Measurements from ENCODE around the gene SNX13.
"Not testable (repeated sequence)": the region's sequence is repeated elsewhere in the genome, so short reads cannot be mapped to it uniquely, and the experiment has no call there.

The SNX13 gene

DNA sequence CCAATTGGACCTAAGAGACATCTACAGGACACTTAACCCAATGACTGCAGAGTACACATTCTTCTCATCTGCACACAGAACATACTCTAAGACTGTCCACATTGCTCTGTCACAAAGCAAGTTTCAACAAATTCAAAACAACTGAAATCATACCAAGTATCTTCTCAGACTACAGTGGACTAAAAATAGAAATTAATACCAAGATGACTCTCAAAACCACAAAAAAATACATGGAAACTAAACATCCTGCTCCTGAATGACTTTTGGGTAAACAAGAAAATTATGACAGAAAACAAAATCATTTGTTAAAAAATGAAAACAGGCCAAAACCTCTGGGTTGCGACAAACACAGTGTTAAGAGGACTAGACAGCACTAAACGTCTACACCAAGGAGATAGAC is 24.5 kb downstream of the SNX13 start:
- Histone ChIP-seq H3K4me3 (ENCODE audit: low read depth in 1 of 5, low read length in 5 of 5) (no peak overlapping the region), H3K27me3 (ENCODE audit: control insufficient read depth in 5 of 5, insufficient read depth in 4 of 5, low read length in 5 of 5) (no peaks in the 10 kb centered on the region), H3K9ac (ENCODE audit: low read length in 5 of 5) (no peak overlapping the region), H3K27ac (ENCODE audit: low read depth, low read length) (no peak overlapping the region), H3K9me3 (ENCODE audit: control insufficient read depth in 5 of 5, low read length in 5 of 5) (peaks cover 0 to 11% (median 5%) of the 10 kb centered on the region in 5 donors), H3K36me3 (ENCODE audit: control insufficient read depth in 5 of 5, insufficient read depth in 5 of 5, low read length in 5 of 5) (no peaks in the 10 kb centered on the region), H3K4me1 (ENCODE audit: control insufficient read depth in 5 of 5, insufficient read depth in 5 of 5, low read length in 5 of 5) (peaks cover 0 to 22% (median 10%) of the 10 kb centered on the region in 5 donors)

DNA sequence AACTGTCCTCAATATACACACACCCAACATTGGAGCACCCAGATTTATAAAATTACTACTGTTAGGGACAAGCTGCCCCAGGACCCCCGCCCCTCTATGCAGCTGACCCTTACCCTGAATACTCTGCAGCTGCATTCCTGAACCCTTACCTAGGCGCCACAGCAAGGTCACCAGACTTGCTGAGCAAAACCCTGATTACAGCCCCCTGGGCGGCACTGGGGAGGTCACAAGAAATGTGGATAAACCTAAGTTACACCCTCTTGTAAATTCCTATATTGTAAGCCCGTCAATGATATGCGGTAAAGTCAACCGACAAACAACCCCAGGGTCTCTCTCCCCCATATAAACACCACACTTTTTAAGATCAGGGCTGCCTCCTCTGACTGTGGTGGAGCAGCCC is 25.1 kb downstream of the SNX13 start:
- Histone ChIP-seq H3K27ac (ENCODE audit: low read depth, low read length) (no peak overlapping the region), H3K4me3 (ENCODE audit: low read depth in 1 of 5, low read length in 5 of 5) (no peak overlapping the region), H3K36me3 (ENCODE audit: control insufficient read depth in 5 of 5, insufficient read depth in 5 of 5, low read length in 5 of 5) (no peaks in the 10 kb centered on the region), H3K27me3 (ENCODE audit: control insufficient read depth in 5 of 5, insufficient read depth in 4 of 5, low read length in 5 of 5) (no peaks in the 10 kb centered on the region), H3K4me1 (ENCODE audit: control insufficient read depth in 5 of 5, insufficient read depth in 5 of 5, low read length in 5 of 5) (peaks cover 0 to 22% (median 10%) of the 10 kb centered on the region in 5 donors), H3K9ac (ENCODE audit: low read length in 5 of 5) (no peak overlapping the region), H3K9me3 (ENCODE audit: control insufficient read depth in 5 of 5, low read length in 5 of 5) (peaks cover 0 to 11% (median 5%) of the 10 kb centered on the region in 5 donors)

DNA sequence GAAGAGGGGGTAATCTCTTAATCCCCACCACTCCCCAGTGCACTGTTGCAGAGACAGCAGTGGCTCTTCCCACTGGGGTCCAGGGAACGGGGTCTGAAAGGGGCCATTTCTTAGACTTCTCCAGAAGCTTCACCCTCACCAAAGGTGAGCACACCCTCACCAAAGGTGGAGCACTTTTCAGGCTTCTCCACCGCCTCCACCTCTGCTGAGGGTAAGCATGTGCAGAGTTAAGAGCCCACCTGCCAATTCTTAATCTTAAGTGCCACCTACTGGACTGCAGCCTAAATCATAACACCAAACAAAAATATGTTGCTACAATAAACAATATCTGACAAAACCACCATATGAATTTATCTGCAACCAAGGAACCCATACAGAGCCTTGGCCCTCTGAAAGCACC is 27.0 kb downstream of the SNX13 start:
- H3K4me3 ChIP-seq (ENCODE audit: low read depth in 1 of 5, low read length in 5 of 5): no peak overlapping the region
- peaks cover 0 to 22% (median 10%) of the 10 kb centered on the region in 5 donors for H3K4me1 ChIP-seq (ENCODE audit: control insufficient read depth in 5 of 5, insufficient read depth in 5 of 5, low read length in 5 of 5)
- no peak overlapping the region for H3K9ac ChIP-seq (ENCODE audit: low read length in 5 of 5)
- H3K9me3 ChIP-seq (ENCODE audit: control insufficient read depth in 5 of 5, low read length in 5 of 5): peaks cover 0 to 14% (median 5%) of the 10 kb centered on the region in 5 donors
- H3K36me3 ChIP-seq (ENCODE audit: control insufficient read depth in 5 of 5, insufficient read depth in 5 of 5, low read length in 5 of 5): no peaks in the 10 kb centered on the region
- no peak overlapping the region for H3K27ac ChIP-seq (ENCODE audit: low read depth, low read length)
- no peaks in the 10 kb centered on the region for H3K27me3 ChIP-seq (ENCODE audit: control insufficient read depth in 5 of 5, insufficient read depth in 4 of 5, low read length in 5 of 5)

DNA sequence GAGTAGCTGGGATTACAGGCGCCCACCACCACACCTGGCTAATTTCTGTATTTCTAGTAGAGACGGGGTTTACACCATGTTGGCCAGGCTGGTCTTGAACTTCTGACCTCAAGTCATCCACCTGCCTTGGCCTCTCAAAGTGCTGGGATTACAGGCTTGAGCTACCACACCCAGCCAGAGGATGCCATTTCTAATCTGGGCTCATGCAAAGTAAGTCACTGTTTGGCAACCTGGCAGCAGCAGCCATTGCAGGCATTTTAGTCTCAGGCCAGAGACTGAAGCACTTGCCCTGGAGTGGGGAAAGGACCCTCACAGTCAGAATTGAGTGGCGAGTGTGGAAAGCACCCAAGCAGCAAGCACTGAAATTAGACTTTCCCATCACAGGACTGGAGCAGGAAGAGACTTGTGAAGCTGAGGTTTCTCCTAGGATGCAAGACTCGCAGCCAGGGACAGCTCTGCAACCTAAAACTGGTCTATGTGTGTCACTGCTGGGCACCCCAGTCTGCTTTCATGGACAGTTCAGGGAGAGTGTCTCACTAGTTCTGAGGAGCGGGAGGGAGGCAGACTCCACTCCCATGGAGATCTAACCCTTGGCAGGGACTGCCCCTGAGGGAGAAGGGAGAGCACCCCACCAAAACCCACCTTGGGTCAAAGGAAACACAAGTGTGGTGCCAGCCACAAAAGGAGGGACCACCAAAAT is 27.6 kb downstream of the SNX13 start:
- H3K9ac ChIP-seq (ENCODE audit: low read length in 5 of 5): no peak overlapping the region
- H3K27me3 ChIP-seq (ENCODE audit: control insufficient read depth in 5 of 5, insufficient read depth in 4 of 5, low read length in 5 of 5): no peaks in the 10 kb centered on the region
- H3K4me3 ChIP-seq (ENCODE audit: low read depth in 1 of 5, low read length in 5 of 5): no peak overlapping the region
- H3K9me3 ChIP-seq (ENCODE audit: control insufficient read depth in 5 of 5, low read length in 5 of 5): peaks cover 0 to 12% (median 5%) of the 10 kb centered on the region in 5 donors
- H3K36me3 ChIP-seq (ENCODE audit: control insufficient read depth in 5 of 5, insufficient read depth in 5 of 5, low read length in 5 of 5): no peaks in the 10 kb centered on the region
- H3K4me1 ChIP-seq (ENCODE audit: control insufficient read depth in 5 of 5, insufficient read depth in 5 of 5, low read length in 5 of 5): peaks cover 0 to 22% (median 10%) of the 10 kb centered on the region in 5 donors
- no peak overlapping the region for H3K27ac ChIP-seq (ENCODE audit: low read depth, low read length)

DNA sequence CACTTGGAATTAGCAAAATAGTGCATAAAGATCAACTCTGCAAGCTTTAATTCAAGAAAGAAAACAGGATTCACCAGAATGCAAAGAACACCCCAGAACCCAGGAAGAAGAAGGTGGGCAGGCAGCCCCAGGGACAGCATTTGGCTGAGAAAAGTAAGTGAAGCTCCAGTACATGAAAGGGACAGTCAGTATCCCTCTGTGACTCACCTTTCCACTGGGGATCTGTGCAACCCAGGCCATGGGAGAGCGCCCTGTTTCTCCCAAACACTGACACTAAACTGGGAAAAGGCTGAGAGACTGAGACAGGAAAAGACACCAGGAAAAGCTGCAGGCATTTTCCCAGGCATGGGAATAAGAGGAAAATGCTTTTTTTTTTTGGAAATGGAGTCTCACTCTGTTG is 28.2 kb downstream of the SNX13 start:
- Histone ChIP-seq H3K27me3 (ENCODE audit: control insufficient read depth in 5 of 5, insufficient read depth in 4 of 5, low read length in 5 of 5) (no peaks in the 10 kb centered on the region), H3K4me3 (ENCODE audit: low read depth in 1 of 5, low read length in 5 of 5) (no peak overlapping the region), H3K4me1 (ENCODE audit: control insufficient read depth in 5 of 5, insufficient read depth in 5 of 5, low read length in 5 of 5) (peaks cover 0 to 22% (median 10%) of the 10 kb centered on the region in 5 donors), H3K9ac (ENCODE audit: low read length in 5 of 5) (no peak overlapping the region), H3K27ac (ENCODE audit: low read depth, low read length) (no peak overlapping the region), H3K9me3 (ENCODE audit: control insufficient read depth in 5 of 5, low read length in 5 of 5) (peaks cover 0 to 8% (median 5%) of the 10 kb centered on the region in 5 donors), H3K36me3 (ENCODE audit: control insufficient read depth in 5 of 5, insufficient read depth in 5 of 5, low read length in 5 of 5) (peaks cover 0 to 3% (median 0%) of the 10 kb centered on the region in 5 donors)

DNA sequence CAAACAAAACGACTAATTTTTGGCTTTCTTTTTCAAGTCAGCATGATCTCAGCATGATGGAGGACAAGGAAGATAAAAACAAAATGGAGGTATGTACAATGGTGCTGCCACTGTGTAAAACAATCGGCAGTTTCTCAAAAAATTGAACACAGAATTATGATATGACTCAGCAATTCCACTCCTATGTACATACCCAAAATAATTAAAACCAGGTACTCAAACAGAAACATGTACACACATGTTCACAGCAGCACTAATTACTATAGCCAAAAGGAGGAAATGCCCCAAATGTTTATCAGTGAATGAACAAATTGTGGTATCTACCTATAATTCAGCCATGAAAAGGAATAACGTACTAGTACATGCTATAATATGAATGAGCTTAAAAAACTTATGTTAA is 29.9 kb downstream of the SNX13 start:
- Histone ChIP-seq H3K9me3 (ENCODE audit: control insufficient read depth in 5 of 5, low read length in 5 of 5) (peaks cover 0 to 3% (median 0%) of the 10 kb centered on the region in 5 donors), H3K4me1 (ENCODE audit: control insufficient read depth in 5 of 5, insufficient read depth in 5 of 5, low read length in 5 of 5) (peaks cover 0 to 18% (median 10%) of the 10 kb centered on the region in 5 donors), H3K36me3 (ENCODE audit: control insufficient read depth in 5 of 5, insufficient read depth in 5 of 5, low read length in 5 of 5) (peaks cover 0 to 6% (median 0%) of the 10 kb centered on the region in 5 donors), H3K9ac (ENCODE audit: low read length in 5 of 5) (no peak overlapping the region), H3K27me3 (ENCODE audit: control insufficient read depth in 5 of 5, insufficient read depth in 4 of 5, low read length in 5 of 5) (no peaks in the 10 kb centered on the region), H3K4me3 (ENCODE audit: low read depth in 1 of 5, low read length in 5 of 5) (no peak overlapping the region), H3K27ac (ENCODE audit: low read depth, low read length) (no peak overlapping the region)

DNA sequence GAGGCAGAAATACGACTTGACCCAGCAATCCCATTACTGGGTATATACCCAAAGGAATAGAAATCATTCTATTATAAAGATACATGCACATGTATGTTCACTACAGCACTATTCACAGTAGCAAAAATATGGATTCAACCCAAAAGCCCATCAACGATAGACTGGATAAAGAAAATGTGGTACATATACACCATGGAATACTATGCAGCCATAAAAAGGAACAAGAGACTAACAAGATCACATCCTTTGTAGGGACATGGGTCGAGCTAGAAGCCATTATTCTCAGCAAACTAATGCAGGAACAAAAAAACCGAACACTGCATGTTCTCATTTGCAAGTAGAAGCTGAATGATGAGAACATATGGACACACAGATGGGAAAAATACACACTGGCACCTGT is 31.0 kb downstream of the SNX13 start:
- H3K9me3 ChIP-seq (ENCODE audit: control insufficient read depth in 5 of 5, low read length in 5 of 5); H3K27me3 ChIP-seq (ENCODE audit: control insufficient read depth in 5 of 5, insufficient read depth in 4 of 5, low read length in 5 of 5); H3K4me3 ChIP-seq (ENCODE audit: low read depth in 1 of 5, low read length in 5 of 5); H3K9ac ChIP-seq (ENCODE audit: low read length in 5 of 5); H3K27ac ChIP-seq (ENCODE audit: low read depth, low read length); H3K36me3 ChIP-seq (ENCODE audit: control insufficient read depth in 5 of 5, insufficient read depth in 5 of 5, low read length in 5 of 5): not testable (repeated sequence)
- H3K4me1 ChIP-seq (ENCODE audit: control insufficient read depth in 5 of 5, insufficient read depth in 5 of 5, low read length in 5 of 5): peaks cover 0 to 16% (median 10%) of the 10 kb centered on the region in 5 donors

DNA sequence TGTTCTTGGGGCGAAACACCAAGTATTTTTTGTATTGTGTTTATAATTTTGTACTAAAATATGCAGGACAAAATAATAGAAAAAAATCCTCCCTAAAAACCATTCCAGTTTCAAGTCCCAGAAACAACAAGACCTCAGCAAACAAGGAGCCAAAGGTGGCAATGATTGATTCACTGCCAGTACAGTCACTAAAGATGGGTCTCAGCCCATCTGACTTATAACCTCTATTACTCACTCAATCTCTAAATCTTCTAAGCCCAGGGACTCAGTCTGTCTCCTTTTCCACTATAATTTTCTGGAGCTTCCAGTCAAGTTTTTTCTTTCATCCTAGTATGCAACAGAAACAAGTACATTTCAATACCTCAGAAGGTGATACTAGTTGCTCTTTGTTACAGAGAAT is 33.3 kb downstream of the SNX13 start:
- H3K9ac ChIP-seq (ENCODE audit: low read length in 5 of 5): no peak overlapping the region
- H3K4me1 ChIP-seq (ENCODE audit: control insufficient read depth in 5 of 5, insufficient read depth in 5 of 5, low read length in 5 of 5): no peaks in the 10 kb centered on the region
- H3K36me3 ChIP-seq (ENCODE audit: control insufficient read depth in 5 of 5, insufficient read depth in 5 of 5, low read length in 5 of 5): peaks cover 0 to 6% (median 0%) of the 10 kb centered on the region in 5 donors
- H3K9me3 ChIP-seq (ENCODE audit: control insufficient read depth in 5 of 5, low read length in 5 of 5): peaks cover 0 to 3% (median 0%) of the 10 kb centered on the region in 5 donors
- no peaks in the 10 kb centered on the region for H3K27me3 ChIP-seq (ENCODE audit: control insufficient read depth in 5 of 5, insufficient read depth in 4 of 5, low read length in 5 of 5)
- H3K4me3 ChIP-seq (ENCODE audit: low read depth in 1 of 5, low read length in 5 of 5): no peak overlapping the region
- H3K27ac ChIP-seq (ENCODE audit: low read depth, low read length): no peak overlapping the region

DNA sequence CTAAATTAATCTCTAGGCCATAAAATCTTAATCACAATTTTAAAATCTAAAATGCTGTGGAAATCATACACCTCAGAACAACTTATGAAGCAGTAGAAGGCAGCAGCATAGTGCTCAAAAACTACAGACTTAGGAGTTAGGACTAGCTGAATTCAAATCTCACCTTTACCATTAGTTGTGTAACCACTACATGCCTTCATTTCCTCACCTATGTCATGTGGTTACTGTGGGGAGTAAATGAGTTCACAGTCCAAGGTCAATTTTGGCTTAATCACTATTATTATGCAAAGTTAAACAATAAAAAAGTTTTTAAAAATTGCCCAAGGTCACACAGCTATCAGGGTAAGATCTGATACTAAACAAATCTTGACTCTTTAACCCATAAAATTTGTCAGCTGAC is 37.0 kb downstream of the SNX13 start:
- Histone ChIP-seq H3K9ac (ENCODE audit: low read length in 5 of 5) (no peak overlapping the region), H3K27ac (ENCODE audit: low read depth, low read length) (no peak overlapping the region), H3K36me3 (ENCODE audit: control insufficient read depth in 5 of 5, insufficient read depth in 5 of 5, low read length in 5 of 5) (peaks cover 0 to 6% (median 0%) of the 10 kb centered on the region in 5 donors), H3K4me3 (ENCODE audit: low read depth in 1 of 5, low read length in 5 of 5) (no peak overlapping the region), H3K9me3 (ENCODE audit: control insufficient read depth in 5 of 5, low read length in 5 of 5) (no peaks in the 10 kb centered on the region), H3K4me1 (ENCODE audit: control insufficient read depth in 5 of 5, insufficient read depth in 5 of 5, low read length in 5 of 5) (peaks cover 0 to 4% (median 0%) of the 10 kb centered on the region in 5 donors), H3K27me3 (ENCODE audit: control insufficient read depth in 5 of 5, insufficient read depth in 4 of 5, low read length in 5 of 5) (no peaks in the 10 kb centered on the region)

DNA sequence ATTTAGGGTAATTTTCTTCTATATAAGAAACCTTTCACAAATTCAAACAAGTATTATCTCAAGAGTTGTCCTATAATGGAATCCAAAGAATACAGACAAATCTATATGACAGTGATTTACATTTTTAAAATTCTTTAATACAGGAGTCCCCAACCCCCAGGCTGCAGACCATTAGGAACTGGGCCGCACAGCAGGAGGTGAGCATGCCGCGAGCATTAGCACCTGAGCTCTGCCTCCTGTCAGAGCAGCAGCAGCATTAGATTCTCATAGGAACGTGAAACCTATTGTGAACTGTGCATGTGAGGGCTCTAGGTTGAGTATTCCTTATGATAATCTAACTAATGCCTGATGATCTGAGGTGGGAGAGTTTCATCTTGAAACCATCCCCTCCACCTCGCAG is 37.7 kb downstream of the SNX13 start:
- Histone ChIP-seq H3K27ac (ENCODE audit: low read depth, low read length) (no peak overlapping the region), H3K4me1 (ENCODE audit: control insufficient read depth in 5 of 5, insufficient read depth in 5 of 5, low read length in 5 of 5) (peaks cover 0 to 4% (median 0%) of the 10 kb centered on the region in 5 donors), H3K36me3 (ENCODE audit: control insufficient read depth in 5 of 5, insufficient read depth in 5 of 5, low read length in 5 of 5) (peaks cover 0 to 6% (median 0%) of the 10 kb centered on the region in 5 donors), H3K9ac (ENCODE audit: low read length in 5 of 5) (no peak overlapping the region), H3K9me3 (ENCODE audit: control insufficient read depth in 5 of 5, low read length in 5 of 5) (no peaks in the 10 kb centered on the region), H3K4me3 (ENCODE audit: low read depth in 1 of 5, low read length in 5 of 5) (no peak overlapping the region), H3K27me3 (ENCODE audit: control insufficient read depth in 5 of 5, insufficient read depth in 4 of 5, low read length in 5 of 5) (no peaks in the 10 kb centered on the region)

Measured in subcutaneous abdominal adipose tissue (tissue), 5 donors.